Measurements from ENCODE around the gene FAM81A.

FAM81A gene

GRCh38 chr15:59396211-59396610 is 41.8 kb upstream of the FAM81A start:
- H3K9ac ChIP-seq (ENCODE audit: low read length) = no peak overlapping the region
- no peak overlapping the region for H3K4me3 ChIP-seq (ENCODE audit: low read length)
- no peak overlapping the region for H2AFZ ChIP-seq (ENCODE audit: low read depth, low read length)
- no peaks in the 10 kb centered on the region for H3K9me3 ChIP-seq (ENCODE audit: insufficient read depth, low read length)
- no peaks in the 10 kb centered on the region for H3K36me3 ChIP-seq (replicated peaks; ENCODE audit: low read depth, low read length)
- peaks cover 20% of the 10 kb centered on the region for H3K27me3 ChIP-seq (ENCODE audit: low read depth, low read length)
- H3K79me2 ChIP-seq (ENCODE audit: low read length) = no peaks in the 10 kb centered on the region
- no peak overlapping the region for H3K27ac ChIP-seq (ENCODE audit: low read length)
- H3K4me1 ChIP-seq (ENCODE audit: low read length) = peaks cover 31% of the 10 kb centered on the region
- TF ChIP-seq CTCF (IDR thresholded peaks at IDR 0.05; ENCODE audit: low read depth, low read length) (no peak), EZH2phosphoT487 (IDR thresholded peaks at IDR 0.05; ENCODE audit: low read depth) (no peak)
- H3K4me2 ChIP-seq (ENCODE audit: low read length) = no peak overlapping the region
- H4K20me1 ChIP-seq (ENCODE audit: insufficient read depth, low read length) = no peaks in the 10 kb centered on the region

GRCh38 chr15:59396679-59397078 is 41.3 kb upstream of the FAM81A start:
- Histone ChIP-seq H3K9me3 (ENCODE audit: insufficient read depth, low read length) (no peaks in the 10 kb centered on the region), H3K4me2 (ENCODE audit: low read length) (no peak overlapping the region), H3K27ac (ENCODE audit: low read length) (no peak overlapping the region), H3K36me3 (replicated peaks; ENCODE audit: low read depth, low read length) (no peaks in the 10 kb centered on the region), H4K20me1 (ENCODE audit: insufficient read depth, low read length) (no peaks in the 10 kb centered on the region), H3K4me3 (ENCODE audit: low read length) (no peak overlapping the region), H3K9ac (ENCODE audit: low read length) (no peak overlapping the region), H2AFZ (ENCODE audit: low read depth, low read length) (no peak overlapping the region), H3K79me2 (ENCODE audit: low read length) (no peaks in the 10 kb centered on the region), H3K27me3 (ENCODE audit: low read depth, low read length) (peaks cover 20% of the 10 kb centered on the region), H3K4me1 (ENCODE audit: low read length) (peaks cover 36% of the 10 kb centered on the region)
- TF ChIP-seq CTCF (IDR thresholded peaks at IDR 0.05; ENCODE audit: low read depth, low read length) = peak; percentile 28; the same call in 1 of the 2 replicates
- TF ChIP-seq EZH2phosphoT487 (IDR thresholded peaks at IDR 0.05; ENCODE audit: low read depth) = no peak

GRCh38 chr15:59398220-59398619 is 39.8 kb upstream of the FAM81A start:
- no peak for TF ChIP-seq EZH2phosphoT487 (IDR thresholded peaks at IDR 0.05; ENCODE audit: low read depth)
- no peak for TF ChIP-seq CTCF (IDR thresholded peaks at IDR 0.05; ENCODE audit: low read depth, low read length)
- Histone ChIP-seq H3K27me3 (ENCODE audit: low read depth, low read length) (peaks cover 20% of the 10 kb centered on the region), H3K4me2 (ENCODE audit: low read length) (no peak overlapping the region), H3K9ac (ENCODE audit: low read length) (no peak overlapping the region), H3K27ac (ENCODE audit: low read length) (no peak overlapping the region), H2AFZ (ENCODE audit: low read depth, low read length) (no peak overlapping the region), H3K36me3 (replicated peaks; ENCODE audit: low read depth, low read length) (no peaks in the 10 kb centered on the region), H3K9me3 (ENCODE audit: insufficient read depth, low read length) (no peaks in the 10 kb centered on the region), H4K20me1 (ENCODE audit: insufficient read depth, low read length) (no peaks in the 10 kb centered on the region), H3K4me1 (ENCODE audit: low read length) (peaks cover 39% of the 10 kb centered on the region), H3K4me3 (ENCODE audit: low read length) (no peak overlapping the region), H3K79me2 (ENCODE audit: low read length) (no peaks in the 10 kb centered on the region)

GRCh38 chr15:59399465-59400102 is 38.4 kb upstream of the FAM81A start:
- Histone ChIP-seq H3K9ac (ENCODE audit: low read length) (peak overlapping the region; percentile 51), H2AFZ (ENCODE audit: low read depth, low read length) (no peak overlapping the region)
- TF ChIP-seq CTCF (IDR thresholded peaks at IDR 0.05; ENCODE audit: low read depth, low read length) (peak; percentile 4; the same call in 1 of the 2 replicates), EZH2phosphoT487 (IDR thresholded peaks at IDR 0.05; ENCODE audit: low read depth) (0 out of 2 replicates have a peak, but pooled peaks have one; percentile 53)

More at GRCh38 chr15:59399465-59400102, 38.4 kb upstream of the FAM81A start:
- Histone ChIP-seq H3K4me1 (ENCODE audit: low read length) (peaks cover 39% of the 10 kb centered on the region), H3K27me3 (ENCODE audit: low read depth, low read length) (peaks cover 20% of the 10 kb centered on the region), H3K27ac (ENCODE audit: low read length) (peak overlapping the region; percentile 81), H3K4me2 (ENCODE audit: low read length) (peak overlapping the region; percentile 94), H3K4me3 (ENCODE audit: low read length) (peak overlapping the region; percentile 69), H3K79me2 (ENCODE audit: low read length) (no peaks in the 10 kb centered on the region), H3K9me3 (ENCODE audit: insufficient read depth, low read length) (no peaks in the 10 kb centered on the region), H3K36me3 (replicated peaks; ENCODE audit: low read depth, low read length) (no peaks in the 10 kb centered on the region), H4K20me1 (ENCODE audit: insufficient read depth, low read length) (no peaks in the 10 kb centered on the region)

All from OCI-LY3 (cell line).